Nucleus accumbens (tissue), 56 donors: Measurements from ENCODE around the gene BRF1.
"Not testable (repeated sequence)": the region's sequence is repeated elsewhere in the genome, so short reads cannot be mapped to it uniquely, and the experiment has no call there.

Source experiments
- DNase-seq, 56 donors: peaks; one replicate each; lab custom pipeline; 2025; lab: John Stamatoyannopoulos, UW

The BRF1 gene

GRCh38 chr14:105316968-105317510 lies 16.2 kb upstream of the BRF1 start:
- DNase-seq, result no peak

- DNase-seq, result no peak
Measured at GRCh38 chr14:105316577-105316941, 15.8 kb upstream of the BRF1 start.

- DNase-seq, result no peak
Measured at GRCh38 chr14:105315941-105316576, 15.3 kb upstream of the BRF1 start.

- DNase-seq, result peak in 4 of 56 donors; percentile 18 to 54 (median 27)
Measured at GRCh38 chr14:105315211-105315721, 14.5 kb upstream of the BRF1 start.

GRCh38 chr14:105314287-105315200 lies 13.7 kb upstream of the BRF1 start, which contains the start of gene PACS2:
Gene PACS2 (plus strand): TSS chr14:105314748. CDS start chr14:105314919, 171 bp downstream.
- peak in 36 of 56 donors; percentile 36 to 90 (median 60) for DNase-seq

- DNase-seq, result peak in 14 of 56 donors; percentile 50 to 76 (median 60)
Measured at GRCh38 chr14:105313381-105314286, 12.8 kb upstream of the BRF1 start.

GRCh38 chr14:105312973-105313372 lies 12.2 kb upstream of the BRF1 start:
- peak in 43 of 56 donors; percentile 30 to 85 (median 69) for DNase-seq

GRCh38 chr14:105311838-105312237 lies 11.0 kb upstream of the BRF1 start:
- DNase-seq, result peak in 6 of 56 donors; percentile 26 to 40 (median 34)

- DNase-seq, result no peak
Measured at GRCh38 chr14:105309371-105309770, 8.6 kb upstream of the BRF1 start.

GRCh38 chr14:105307052-105307727 lies 6.4 kb upstream of the BRF1 start:
- no peak for DNase-seq

GRCh38 chr14:105305791-105306190 lies 5.0 kb upstream of the BRF1 start:
- no peak for DNase-seq

- DNase-seq, result no peak
Measured at GRCh38 chr14:105305345-105305744, 4.5 kb upstream of the BRF1 start.

- DNase-seq, result no peak
Measured at GRCh38 chr14:105304565-105304964, 3.8 kb upstream of the BRF1 start.

- no peak for DNase-seq
Measured at GRCh38 chr14:105303949-105304348, 3.1 kb upstream of the BRF1 start.

- not testable (repeated sequence) for DNase-seq
Measured at GRCh38 chr14:105301915-105302249, 1.1 kb upstream of the BRF1 start.

- DNase-seq, result peak; percentile 40 to 99 (median 94)
Measured at GRCh38 chr14:105301103-105301914, 508 bp upstream of the BRF1 start.

GRCh38 chr14:105299654-105300541 lies 903 bp downstream of the BRF1 start:
- DNase-seq, result no peak

GRCh38 chr14:105297311-105297710 lies 3.5 kb downstream of the BRF1 start:
- DNase-seq, result not testable (repeated sequence)
